ENCODE data around the gene NACC2.
"Not testable (repeated sequence)": the region's sequence is repeated elsewhere in the genome, so short reads cannot be mapped to it uniquely, and the experiment has no call there.

NACC2 gene

DNA sequence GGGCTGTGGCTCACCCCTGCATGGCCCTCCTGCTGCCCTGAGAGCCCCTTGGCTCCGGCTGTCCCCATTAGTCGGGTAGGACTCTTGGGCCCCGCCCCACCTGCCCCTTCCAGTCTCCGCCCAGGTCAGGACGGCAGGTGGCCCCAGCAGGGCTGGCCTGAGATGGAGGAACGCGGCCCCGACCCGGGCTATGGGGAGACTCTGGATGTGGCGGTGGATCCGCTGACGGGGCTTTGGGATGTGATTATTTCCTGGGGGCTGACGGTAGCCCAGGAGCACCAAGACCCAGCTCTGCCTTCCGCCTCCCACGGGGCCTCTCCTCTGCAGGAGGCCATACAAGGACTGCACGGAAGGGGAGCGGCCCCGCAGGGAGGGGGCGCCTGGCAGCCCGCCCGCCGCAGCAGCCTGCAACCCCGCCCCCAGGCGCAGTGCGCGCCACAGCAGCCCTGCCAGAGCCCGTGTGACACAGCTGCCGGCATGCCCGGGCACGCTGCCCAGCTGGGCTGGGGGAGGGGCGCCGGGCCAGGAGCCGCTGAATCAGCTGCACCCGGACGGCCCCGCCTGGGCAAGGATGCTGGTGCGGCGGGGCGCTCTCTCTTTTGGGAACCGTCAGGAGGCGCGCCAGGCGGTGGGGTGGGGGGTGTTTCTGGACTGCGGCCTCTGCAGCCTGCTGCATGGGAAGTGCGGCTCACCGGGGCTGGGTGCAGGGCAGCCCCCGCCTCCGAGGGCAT lies 14.4 kb upstream of the NACC2 start:
- peak; percentile 84 to 97 (median 85) for DNase-seq

DNA sequence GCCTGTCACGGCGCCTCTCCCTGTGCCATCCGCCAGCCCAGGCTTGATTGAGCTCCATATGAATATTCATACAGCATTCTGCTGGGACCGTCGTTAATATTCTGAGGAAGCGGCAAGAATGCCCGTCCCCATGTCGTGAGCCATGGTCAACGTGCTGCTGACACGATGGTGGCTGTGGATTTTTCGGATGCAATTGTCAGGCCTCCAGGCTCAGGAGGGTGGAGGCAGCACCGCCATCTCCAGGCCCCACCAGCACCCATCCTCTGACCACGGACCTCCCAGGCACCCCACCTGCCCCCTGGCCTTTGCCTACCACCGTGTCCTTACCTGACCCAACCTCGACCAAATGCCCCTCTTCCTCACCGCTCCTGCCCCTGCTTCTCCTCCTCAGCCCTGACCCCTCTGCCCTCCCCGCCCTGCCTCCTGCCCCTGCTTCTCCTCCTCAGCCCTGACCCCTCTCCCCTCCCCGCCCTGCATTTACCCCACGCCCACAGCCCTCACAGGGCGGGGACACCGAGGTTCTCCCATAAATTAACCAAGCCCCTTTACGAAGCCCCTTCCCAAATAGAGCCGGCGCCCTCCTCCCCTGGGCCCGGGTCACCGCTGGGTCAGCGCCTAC lies 13.7 kb upstream of the NACC2 start:
- no peak for DNase-seq

DNA sequence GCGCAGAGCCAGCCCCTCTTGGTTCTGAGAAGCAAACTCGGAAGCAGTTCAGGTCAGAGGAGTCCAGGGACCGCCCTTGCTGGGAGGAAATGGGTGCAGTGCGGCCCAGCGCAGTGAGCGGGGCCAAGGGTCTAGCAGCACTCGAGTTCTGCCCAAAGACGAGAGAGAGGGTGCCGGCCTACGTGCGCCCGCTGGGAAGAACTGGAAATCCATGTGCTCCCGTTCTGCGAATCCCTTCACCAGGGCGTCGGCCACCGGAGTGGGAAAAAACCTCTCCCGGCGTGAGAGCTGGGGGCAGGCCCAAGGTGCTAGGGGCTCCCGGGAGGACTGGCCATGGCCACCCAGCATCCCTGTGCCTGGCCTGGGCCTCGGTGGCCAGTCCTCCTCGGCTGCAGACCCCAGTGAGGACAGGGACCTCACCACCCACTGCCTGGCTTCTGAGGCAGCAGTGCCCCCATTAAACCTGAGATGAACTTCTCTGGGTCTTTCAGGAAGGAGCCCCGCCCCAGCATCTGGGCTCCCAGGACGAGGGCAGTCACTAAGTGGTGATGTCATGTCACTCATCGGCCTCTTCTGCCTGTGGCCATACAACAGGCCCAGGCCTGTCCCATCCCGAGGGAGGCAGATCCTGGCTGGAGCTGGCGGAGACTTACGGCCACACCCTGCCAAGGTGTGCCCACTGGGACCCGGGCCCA lies 13.0 kb upstream of the NACC2 start:
- no peak for DNase-seq

- DNase-seq = peak in 3 of 5 donors; percentile 38 to 73 (median 42)
Observed at GRCh38 chr9:136107155-136107952, 12.3 kb upstream of the NACC2 start.

DNA sequence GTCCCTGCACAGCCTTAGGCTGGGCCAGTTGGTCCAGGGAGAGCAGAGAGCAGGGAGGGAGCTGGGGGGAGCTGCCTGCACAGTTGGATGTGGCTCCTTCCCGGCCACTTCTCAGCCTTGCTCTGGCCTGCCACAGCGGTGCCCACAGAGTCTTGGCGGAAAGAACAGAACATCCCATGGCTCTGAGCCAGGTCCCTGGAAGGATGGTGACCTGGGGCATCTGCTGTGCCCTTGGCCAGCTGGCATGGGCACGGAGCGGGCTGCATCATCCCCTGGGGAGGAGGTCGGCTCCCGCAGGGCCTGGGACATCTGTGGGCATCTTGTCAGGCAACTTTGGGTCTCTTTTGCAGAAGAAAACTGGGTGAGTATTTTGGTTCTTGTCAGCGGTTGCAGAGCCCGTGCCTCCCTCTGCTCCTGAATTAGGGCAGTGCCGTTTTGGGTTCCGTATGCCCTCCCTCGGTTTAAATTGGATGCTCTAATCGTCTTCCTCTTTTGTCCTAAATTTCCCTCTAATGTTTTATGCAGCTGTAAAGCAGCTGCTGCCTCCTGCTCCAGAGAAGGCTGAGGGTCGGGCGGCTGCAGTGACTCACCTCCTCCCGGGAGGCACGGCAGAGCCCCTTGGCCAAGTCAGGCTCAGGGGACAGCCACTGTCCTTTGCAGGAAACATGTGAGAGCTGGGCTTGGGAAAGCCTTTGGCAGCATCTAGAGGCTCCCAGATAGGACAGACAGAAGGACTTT lies 10.5 kb upstream of the NACC2 start:
- DNase-seq = no peak

- no peak for DNase-seq
Observed at GRCh38 chr9:136104916-136105315, 9.8 kb upstream of the NACC2 start.

DNA sequence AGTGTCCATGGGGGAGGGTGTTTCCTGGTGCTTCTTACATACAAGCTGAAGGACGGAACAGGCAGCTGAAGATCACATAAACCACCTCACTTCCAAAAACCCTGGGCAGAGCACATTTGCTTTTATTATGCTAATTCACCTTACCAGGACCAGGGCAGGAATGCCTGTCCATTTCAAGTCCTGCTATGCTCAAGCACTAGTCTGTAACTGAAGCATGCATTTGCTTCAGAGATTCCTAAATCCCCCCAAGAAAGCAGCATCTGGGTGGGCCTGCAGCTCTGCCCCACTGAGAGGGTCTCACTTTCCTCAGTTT lies 9.4 kb upstream of the NACC2 start:
- no peak for DNase-seq

DNA sequence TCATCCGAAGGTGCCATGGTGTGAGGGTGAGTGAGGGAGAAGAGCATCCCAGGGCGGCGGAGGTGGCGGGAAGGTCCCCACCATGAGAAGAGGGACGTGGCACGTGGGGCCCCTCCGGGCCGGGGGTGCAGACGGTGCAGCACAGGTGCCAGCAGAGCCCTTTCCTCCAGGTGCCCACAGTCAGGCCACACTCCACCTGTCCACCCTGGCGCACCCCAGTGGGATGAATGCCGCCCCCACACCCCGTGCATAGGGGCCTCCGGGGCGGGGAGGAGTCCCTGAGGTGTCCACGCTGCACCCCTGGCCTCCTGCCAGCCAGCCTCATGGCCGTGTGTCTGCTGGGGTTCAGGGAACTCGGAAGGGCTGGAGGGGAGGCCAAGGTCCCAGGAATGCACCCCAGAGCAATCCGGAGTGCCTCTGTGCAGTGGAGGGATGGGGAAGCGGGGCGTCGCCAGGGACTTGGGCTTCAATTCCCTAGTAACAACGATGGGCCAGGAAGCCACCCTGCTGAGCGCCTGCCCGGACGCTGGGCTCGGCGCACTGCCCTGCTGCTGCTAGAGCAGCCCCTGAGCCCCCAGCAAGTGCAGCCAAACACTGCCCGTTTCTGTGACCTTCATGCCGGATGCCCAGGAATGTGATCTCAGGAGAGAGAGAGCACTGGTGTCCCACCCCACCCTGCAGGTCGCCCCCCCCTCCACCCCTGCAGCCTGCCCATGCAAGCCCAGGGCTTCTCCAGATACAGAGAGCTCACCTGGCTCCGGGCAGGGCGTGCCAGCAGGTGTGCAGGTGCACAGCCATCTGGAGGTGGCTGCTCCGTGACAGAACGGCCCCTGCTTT lies 8.8 kb upstream of the NACC2 start:
- no peak for DNase-seq

- not testable (repeated sequence) for DNase-seq
Observed at GRCh38 chr9:136101615-136102074, 6.6 kb upstream of the NACC2 start.

GRCh38 chr9:136100700-136101614 lies 5.9 kb upstream of the NACC2 start:
- DNase-seq = no peak

GRCh38 chr9:136099542-136099941 lies 4.5 kb upstream of the NACC2 start:
- no peak for DNase-seq

GRCh38 chr9:136098844-136099243 lies 3.8 kb upstream of the NACC2 start:
- DNase-seq = no peak

DNA sequence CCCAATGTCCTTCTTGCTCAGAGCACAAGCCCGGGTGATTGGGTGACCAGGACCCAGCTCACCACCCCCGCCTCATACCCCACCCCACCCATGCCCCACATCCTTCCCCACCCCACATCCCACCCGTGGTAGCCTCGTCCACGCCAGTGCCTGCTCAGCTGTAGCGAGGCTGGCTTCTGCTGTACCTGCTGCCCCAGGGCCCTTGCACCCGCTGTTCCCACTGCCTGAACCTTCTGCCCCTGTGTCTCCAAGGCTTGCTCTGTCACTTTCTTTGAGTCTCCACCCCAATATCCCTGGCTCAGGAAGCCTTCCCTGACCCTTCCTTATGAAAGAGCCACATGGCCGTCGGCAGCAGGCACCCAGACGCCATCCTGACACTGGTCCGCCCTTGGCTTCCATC lies 3.1 kb upstream of the NACC2 start:
- no peak for DNase-seq

GRCh38 chr9:136096505-136097001 lies 1.5 kb upstream of the NACC2 start:
- no peak for DNase-seq

GRCh38 chr9:136093995-136094881 lies 851 bp downstream of the NACC2 start:
- DNase-seq = peak in 4 of 5 donors; percentile 38 to 45 (median 44)

GRCh38 chr9:136093346-136093986 lies 1.6 kb downstream of the NACC2 start:
- DNase-seq = no peak

- no peak for DNase-seq
Observed at GRCh38 chr9:136092741-136093140, 2.3 kb downstream of the NACC2 start.

DNA sequence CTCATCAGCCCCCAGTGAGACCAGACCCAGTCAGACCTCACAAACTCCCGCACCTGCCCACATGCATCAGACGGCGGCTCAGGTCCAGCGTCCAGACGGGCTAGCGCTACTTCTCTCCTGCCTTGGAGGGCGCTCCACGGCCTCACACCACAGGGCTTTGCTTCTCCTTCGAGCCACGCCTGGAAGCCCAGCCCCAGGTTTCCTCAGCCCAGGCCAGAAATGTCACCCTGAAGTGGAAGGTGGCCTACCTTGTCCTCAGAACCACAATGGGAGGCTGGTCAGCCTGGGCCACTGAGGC lies 2.8 kb downstream of the NACC2 start:
- peak in 1 of 5 donors; percentile 2 for DNase-seq
